Germinal center (tissue), 1 donor: ENCODE results near the gene MECR.
A peak's percentile ranks its signal among the peaks of the same experiment; 100 is the strongest.

Source experiments
- DNase-seq: peaks from one replicate; pipeline ENCODE4 v3.0.0; 2012; ENCODE audit warnings: mixed read lengths, low spot score

Gene MECR, protein sequence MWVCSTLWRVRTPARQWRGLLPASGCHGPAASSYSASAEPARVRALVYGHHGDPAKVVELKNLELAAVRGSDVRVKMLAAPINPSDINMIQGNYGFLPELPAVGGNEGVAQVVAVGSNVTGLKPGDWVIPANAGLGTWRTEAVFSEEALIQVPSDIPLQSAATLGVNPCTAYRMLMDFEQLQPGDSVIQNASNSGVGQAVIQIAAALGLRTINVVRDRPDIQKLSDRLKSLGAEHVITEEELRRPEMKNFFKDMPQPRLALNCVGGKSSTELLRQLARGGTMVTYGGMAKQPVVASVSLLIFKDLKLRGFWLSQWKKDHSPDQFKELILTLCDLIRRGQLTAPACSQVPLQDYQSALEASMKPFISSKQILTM

DNA sequence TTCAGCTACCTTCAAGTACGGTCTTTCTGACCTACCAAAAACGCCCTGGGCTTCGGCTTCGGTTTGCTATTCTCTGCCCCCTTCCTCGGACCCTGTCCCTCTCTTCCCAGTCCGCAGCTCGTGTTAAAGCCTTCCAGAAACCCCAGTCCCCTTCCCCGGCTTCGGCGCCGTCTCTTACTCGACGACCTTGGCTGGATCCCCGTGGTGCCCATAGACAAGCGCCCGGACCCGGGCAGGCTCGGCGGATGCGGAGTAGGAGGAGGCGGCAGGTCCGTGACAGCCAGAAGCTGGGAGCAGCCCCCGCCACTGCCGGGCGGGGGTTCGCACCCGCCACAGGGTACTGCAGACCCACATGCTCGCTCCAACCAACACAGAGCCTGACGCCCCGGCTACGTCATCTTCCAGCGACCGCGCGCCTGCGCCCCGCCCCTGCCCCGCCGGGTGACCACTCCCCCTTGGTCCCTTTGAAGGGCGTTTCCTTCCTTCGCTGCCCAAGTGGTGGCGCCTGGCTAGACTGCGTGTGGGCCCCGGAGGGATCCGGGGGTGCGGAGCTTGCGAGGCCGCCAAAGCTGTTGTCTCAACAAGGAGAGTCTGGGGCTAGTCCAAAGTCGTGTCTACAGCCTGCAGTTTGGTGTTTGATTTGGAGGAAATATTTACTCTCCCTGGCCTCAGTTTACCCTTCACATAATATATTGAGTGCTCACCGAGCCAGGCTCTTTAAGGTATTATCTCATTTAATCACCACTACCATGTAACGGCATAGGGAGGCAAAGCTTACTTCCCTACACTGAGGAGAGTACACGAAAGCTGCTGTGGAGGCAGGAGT is at the start of gene MECR:
TSS of gene MECR (minus strand) at position 382 of the 826 bp plus-strand sequence. CDS start at position 354, 28 bp downstream.
- peak; percentile 97 for DNase-seq

DNA sequence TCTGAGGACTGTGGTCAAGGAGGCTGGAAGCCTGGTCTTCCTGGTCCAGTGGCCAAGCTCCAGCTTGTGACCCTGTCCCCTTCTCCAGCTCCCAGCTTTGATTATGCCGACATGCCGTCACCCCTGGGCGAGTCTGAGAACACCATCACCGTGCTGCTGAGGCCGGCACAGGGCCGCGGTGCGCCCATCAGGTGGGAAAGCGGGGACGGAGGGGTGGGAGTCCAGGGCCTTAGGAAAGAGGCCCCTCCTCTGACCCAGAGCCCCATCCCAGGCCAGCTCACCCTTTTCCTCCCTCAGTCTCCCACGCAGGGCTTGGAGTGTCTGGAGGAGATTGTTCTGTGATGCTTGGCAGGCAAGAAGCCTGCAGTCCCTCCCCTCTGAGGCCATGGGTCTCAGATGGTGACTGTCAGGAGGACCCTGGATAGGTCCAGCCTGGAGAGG is 49.2 kb upstream of the MECR start:
- no peak for DNase-seq

DNA sequence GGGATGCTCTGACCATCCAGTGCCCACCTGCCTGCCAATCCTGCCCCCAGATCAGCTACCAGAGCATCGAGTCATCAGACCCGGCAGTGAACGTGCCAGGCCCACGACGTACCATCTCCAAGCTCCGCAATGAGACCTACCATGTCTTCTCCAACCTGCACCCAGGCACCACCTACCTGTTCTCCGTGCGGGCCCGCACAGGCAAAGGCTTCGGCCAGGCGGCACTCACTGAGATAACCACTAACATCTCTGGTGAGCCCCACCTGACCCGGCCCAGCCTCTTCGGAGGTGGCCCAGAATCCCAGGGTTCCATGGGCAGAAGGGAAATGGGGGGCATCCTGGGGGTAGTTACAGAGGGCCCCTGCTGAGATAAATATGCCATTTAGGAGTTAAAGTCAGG is 48.7 kb upstream of the MECR start:
- DNase-seq: no peak

DNA sequence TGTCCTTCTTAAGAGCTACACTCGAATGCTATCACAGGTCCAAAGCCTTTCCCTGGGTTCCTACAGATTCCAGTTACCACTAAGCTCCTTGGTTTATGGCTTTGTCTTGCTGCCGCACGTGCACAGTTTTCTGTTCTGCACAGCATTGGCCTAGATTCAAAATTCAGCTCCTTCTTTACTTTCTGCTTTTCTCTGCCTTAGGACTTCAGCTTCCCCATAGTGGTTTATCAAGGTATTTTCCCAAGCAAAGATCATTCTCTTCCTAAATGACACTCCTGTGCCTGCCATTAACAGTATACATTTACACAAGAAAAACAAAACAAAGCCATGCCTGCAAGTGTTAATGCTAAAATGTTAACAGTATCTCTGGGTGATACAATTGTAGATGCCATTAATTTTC is 47.4 kb upstream of the MECR start:
- DNase-seq: no peak

DNA sequence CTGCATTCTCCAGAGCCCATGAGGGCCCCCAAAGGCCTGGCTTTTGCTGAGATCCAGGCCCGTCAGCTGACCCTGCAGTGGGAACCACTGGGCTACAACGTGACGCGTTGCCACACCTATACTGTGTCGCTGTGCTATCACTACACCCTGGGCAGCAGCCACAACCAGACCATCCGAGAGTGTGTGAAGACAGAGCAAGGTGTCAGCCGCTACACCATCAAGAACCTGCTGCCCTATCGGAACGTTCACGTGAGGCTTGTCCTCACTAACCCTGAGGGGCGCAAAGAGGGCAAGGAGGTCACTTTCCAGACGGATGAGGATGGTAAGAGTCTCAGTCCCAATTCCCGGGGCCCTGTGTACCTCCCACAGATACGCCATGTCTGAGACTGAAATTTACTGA is 44.7 kb upstream of the MECR start:
- no peak for DNase-seq

DNA sequence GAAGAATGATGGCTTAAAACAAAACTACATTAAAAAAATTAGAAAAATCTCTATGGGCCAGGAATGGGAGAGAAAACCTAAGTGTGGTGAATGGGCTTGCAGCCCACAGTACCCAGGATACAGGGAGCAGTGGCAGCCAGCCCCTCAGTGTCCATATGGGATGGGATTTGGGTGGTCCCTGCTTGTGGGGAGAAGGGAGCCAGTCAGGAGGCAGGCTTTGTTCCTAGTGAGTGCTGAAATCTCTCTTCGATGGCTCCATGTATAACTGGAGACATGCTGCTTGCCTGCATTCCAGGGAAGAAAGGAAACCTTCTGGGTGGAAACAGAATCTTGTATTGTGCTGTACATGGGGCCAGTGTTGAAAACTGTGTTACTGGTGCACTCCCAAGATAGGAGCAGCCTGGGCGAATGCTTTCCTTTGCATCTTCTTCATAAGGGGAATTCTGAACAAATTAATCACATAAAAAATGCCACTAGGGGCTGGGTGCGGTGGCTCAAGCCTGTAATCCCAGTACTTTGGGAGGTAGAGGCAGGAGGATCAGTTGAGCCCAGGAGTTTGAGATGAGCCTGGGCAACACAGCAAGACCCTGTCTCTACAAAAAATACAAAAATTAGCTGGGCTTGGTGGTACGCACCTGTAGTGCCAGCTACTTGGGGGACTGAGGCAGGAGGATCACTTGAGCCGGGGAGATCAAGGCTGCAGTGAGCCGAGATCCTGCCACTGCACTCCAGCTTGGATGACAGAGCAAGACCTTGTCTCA is 41.6 kb upstream of the MECR start:
- no peak for DNase-seq

DNA sequence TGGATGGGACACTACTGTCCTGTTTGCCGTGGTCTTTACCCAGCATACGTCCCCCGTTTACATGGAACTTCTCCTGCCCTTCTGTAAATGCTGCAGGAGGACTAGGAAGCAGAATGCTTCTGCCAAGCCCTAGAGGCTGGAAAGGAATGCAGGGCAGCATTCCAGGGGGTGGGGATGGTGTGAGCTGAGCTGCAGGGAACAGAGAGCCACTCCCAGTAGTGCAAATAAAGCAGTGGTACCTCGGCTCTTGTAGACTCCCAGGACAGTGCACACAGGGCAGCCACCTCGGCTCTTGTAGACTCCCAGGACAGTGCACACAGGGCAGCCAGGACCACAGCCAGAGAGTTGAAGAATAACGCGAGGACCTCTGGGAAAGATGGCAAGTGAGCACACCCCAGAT is 41.0 kb upstream of the MECR start:
- DNase-seq: no peak

DNA sequence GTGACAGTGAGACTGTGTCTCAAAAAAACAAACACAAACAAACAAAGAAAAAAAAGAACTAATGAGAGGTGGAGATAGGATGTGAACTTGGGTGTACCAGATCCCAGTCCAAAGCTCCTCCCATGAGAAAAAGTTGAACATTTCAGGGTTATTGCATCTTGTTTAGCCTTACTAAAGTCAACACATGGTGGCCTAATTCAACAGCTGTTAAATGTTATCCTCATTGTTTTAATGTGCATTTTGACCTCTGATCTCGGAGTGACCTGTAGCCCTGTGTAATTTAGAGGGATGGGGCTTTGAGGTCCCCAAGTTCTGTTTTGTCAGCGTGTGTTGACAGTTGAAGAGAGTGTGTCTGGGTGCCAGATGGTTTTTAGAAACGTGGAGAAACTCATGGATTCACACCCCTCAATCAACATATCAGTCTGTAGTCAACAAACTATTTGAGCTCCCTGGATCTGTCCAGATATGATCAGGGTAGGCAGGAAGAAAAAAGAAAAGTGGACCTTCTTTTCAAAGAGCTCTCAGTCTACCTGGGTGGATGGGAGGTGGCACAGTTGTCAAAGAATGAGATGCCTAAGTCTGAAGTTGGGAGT is 40.3 kb upstream of the MECR start:
- DNase-seq: no peak

DNA sequence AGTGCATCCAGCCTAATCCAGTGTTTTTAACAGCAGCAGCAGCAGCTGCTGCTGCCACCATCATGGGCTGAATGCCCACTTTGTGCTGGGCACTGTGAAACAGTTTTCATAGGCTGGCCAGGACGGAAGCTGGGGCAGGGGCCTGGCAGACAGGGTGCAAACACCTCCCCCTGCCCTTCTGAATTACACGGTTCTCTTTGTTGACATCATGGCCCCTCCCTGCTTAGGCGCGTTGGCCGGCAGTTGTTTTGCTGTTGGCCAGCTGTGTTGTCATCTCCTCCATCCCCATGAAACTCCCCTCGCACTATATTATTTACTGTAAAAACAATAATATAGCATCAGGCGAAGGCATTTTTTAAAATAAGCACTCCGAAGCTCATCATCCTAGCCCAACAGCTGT is 38.6 kb upstream of the MECR start:
- DNase-seq: no peak

DNA sequence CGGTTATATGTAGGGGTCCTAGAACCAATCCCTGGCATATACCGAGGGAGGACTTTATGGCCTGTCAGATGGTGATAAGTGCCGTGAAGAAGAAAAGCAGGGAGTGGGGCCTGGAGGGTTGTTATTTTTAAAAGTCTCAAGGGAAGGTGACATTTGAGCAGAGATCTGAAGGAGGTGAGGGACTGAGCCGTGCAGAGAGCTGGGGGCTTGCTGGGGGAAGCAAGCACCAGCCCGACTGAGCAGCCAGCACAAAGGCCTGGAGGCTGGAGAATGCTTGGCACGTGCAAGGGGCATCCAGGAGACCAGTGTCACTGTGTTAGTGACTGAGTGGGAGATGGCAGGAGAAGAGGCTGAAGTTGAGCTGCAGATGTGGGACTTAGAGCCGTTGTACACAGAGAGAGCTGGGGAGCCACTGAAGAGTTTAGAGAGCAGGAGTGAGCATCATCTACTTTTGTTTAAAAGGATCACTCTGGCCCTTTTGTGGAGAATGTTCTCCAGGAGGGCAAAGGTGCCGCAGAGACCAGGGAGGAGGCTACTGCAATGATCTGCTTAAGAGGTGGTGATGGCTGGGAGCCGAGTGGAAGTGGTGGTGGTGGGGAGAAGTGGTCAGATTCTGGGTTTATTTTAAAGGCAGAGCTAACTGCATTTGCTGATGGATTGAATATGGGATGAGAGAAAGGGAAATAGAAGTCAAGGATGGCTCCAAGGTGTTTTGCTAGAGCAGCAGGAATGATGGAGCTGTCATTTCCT is 36.8 kb upstream of the MECR start:
- DNase-seq: no peak

DNA sequence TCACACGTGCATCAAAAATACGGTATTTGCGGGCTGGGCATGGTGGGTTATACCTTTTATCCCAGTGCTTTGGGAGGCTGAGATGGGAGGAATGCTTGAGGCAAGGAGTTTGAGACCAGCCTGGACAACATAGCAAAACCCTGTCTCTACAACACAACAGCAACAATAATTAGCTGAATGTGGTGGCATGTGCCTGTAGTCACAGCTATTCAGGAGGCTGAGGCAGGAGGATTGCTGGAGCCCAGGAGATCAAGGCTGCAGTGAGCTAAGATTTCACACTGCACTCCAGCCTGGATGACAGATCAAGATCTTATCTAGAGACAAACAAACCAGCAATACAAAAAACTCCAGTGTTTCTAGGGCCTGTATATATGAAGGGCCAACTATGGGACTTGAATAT is 36.2 kb upstream of the MECR start:
- DNase-seq: no peak

DNA sequence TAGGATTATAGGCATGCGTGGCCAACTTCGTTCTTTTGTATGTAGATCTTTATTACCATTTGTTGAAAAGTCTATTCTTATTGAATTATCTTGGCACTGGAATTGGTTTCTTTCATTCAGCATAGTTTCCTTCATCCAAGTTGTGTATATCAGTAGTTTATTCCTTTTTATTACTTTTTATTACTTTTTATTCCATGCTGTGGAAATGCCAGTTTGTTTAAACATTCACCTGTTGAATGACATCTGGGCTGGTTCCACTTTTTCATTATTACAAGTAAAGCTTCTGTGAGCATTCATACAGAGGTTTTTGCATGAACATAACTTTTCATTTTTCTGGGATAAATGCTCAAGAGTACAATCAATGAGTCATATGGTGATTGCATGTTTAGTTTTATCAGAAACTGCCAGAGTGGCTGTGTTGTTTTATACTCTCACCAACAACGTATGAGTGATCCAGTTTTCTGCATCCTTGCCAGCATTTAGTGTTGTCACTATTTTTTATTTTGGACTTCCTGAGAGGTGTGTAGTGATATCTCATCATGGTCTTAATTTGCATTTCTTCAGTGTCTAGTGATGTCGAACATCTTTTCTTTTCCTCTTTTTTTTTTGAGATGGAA is 34.1 kb upstream of the MECR start:
- DNase-seq: no peak

DNA sequence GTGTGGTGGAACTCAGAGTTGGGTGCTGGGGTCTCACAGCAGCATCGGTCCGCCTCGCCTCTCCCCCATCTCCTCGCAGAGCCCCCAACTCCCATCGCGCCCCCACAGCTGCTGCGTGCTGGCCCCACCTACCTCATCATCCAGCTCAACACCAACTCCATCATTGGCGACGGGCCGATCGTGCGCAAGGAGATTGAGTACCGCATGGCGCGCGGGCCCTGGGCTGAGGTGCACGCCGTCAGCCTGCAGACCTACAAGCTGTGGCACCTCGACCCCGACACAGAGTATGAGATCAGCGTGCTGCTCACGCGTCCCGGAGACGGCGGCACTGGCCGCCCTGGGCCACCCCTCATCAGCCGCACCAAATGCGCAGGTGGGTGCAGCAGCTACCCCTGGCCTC is 29.8 kb upstream of the MECR start:
- DNase-seq: no peak

DNA sequence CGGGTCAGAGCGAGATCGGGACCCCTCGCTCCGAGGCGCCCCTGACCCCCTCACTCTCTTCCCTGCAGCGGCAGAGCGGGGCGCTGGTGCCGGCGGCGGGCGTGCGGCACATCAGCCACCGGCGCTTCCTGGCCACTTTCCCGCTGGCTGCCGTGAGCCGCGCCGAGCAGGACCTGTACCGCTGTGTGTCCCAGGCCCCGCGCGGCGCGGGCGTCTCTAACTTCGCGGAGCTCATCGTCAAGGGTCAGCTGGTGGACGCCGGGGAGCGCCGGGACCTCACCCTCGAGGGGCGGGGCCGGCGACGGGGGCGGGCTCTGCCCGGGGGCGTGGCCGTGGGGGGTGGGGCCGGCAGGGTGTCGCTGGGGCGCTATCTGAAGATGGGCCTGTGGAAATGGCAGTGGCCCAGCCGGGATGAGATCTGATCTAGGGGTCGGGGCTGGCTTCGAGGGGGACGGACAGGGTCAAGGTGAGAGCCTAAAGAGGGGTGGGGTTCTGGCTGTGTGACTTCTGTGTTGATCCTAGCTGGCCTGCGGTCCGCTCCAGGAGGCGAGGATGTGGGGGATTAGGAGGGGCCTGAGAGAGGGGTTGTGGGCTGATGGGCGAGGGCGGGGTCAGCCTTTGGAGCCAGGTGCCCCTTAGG is 29.2 kb upstream of the MECR start:
- peak; percentile 64 for DNase-seq

DNA sequence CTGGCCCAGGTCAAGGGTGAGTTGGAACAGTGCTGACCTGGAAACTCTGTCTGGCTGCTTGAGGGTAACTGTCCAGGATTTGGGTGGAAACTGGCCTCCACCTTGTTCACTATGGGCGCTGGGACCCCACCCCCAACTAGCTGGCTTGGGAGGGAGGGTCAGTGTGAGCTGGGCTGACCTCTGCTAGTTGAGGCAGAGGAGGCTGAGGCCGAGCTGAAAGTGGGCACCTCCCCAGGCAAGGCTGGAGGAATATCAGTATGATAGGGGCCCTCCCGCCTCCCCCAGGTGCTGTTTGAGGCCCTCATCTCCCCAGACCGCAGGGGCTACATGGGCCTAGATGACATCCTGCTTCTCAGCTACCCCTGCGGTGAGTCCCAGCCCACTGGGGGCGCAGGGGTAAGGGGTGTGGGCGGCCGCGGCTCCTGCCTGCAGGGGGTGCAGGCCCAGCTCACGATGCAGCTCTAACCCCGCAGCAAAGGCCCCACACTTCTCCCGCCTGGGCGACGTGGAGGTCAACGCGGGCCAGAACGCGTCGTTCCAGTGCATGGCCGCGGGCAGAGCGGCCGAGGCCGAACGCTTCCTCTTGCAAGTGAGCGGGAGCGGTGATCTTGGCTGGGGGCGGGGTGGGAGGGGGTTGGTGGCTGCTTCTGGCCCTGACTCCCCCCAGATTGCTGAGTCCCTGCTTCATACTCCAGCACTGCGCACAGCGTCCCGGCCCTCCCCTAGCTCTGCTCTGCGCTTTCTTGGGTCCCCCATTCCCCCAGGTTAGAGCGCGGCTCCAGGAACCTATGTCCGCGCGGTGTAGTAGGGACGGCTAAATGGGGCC is 28.5 kb upstream of the MECR start:
- DNase-seq: no peak

DNA sequence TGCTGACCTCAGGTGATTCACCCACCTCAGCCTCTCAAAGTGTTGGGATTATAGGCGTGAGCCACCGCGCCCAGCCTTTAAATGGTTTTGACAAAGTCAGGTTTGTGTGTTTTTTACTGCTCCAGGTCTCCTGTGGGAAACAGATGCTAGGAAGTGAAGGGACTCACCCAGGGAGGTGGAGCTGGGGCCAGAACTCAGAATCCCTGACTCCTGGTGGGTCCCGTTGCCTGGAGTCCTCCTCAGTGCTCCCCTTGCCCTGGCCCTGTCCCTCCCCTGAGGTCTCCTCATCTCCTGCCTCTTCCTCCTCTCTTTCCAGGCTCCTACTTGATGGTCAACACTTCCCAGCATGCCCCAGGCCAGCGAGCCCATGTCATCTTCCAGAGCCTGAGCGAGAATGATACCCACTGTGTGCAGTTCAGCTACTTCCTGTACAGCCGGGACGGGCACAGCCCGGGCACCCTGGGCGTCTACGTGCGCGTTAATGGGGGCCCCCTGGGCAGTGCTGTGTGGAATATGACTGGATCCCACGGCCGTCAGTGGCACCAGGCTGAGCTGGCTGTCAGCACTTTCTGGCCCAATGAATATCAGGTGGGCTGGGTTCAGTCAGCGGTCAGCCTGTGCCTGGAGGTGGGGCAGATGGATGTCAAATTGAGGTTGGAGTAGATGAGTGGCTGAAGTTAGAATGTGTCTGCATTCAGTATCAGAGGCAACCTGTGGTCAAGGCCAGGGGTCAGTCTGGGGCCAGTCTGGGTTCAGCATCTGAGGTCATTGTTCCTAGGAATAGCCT is 27.6 kb upstream of the MECR start:
- no peak for DNase-seq

DNA sequence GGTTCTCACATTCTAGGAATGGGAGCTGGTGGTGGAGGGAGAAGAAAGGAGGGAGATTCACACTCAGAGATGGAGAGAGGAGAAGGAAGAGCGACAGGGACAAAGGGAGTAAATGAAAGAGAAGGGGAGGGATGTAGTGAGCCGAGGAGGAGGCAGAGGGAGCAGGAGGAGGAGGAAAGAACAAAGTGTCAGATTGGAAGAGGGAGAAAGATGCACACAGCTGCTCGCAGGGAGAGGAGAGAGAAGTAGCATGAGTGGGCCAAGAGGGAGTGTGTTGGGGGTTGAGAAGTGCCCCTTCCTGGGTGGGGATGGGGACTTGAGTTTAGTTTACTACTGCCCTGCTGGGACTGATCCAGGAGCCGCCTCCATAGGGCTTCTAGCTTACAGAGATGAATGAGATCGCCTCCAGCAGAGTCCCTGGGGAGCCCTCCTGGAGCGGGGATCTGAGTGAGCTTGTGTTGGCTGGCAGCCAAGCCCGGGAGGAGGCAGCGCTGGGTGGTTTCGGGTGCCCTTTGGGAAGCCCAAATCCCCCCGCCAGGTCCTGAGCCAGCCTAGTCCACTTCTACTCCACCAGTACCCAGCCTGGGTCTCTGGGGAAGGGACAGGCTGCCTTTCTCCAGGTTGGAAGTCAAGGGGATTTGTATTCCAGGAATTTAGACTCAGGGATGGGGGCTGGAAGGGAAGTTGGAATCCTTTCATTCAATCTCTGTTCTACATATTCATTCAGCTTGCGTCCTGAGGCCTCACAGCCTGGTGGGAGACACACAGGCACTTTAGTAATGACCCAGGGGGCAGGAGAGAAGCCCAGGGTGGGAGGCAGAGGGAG is 26.5 kb upstream of the MECR start:
- DNase-seq: no peak

DNA sequence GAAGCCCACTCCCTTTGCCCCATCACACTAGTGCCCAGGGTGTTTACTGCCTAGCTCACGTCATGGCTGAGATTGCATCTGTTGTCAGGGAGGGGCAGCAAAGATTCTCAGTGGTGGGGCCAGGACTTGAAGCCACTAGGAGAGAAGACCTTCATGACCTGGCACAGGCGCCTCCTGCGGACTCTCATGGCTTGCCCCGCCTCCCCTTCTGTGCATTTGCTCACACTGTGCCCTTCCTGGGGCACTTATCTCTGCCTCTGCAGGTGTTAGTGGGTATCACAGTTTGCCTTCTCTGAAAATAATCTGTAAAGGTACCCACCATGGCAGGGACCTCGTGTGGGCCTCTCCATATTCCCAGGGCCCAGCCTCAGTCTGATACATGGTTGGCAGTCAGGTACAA is 25.7 kb upstream of the MECR start:
- DNase-seq: no peak
